AG04450 (cell line): ENCODE measurements around the gene RCAN2. TPM values are rescaled to one million over a fixed set of nuclear protein-coding genes. Genes with fewer than 3 reads are reported as not detected.

Experiments used
- CTCF ChIA-PET: fragments of 300-600, 350-600 bp; formaldehyde crosslinking; extraction: SDS; loops from one replicate; lab custom pipeline; 2022; ENCODE audit warnings: antibody characterized with exemption, inconsistent platforms; lab: Charles Lee
- POLR2A ChIA-PET: fragments of 350-600 bp; formaldehyde crosslinking; extraction: SDS; loops from one replicate; lab custom pipeline; 2021; ENCODE audit warnings: antibody characterized with exemption, inconsistent platforms; lab: Yijun Ruan, JAX
- DNase-seq: peaks from one replicate; pipeline ENCODE4 v3.0.0-alpha.2; 2011; ENCODE audit warnings: low read depth, low spot score
- H3K27ac ChIP-seq: one replicate; pipeline ENCODE4 v1.5.1; 2012; ENCODE audit warnings: low read depth, low read length, control low read depth
- H3K27me3 ChIP-seq: one replicate; pipeline ENCODE4 v1.6.0; 2012; ENCODE audit warnings: low read length; ENCODE audit not compliant: control insufficient read depth, insufficient read depth
- H3K4me3 ChIP-seq: 2 replicates; pipeline ENCODE4 v1.5.1; 2011; ENCODE audit warnings: mild to moderate bottlenecking, low read depth, low read length, control low read depth
- H3K9me3 ChIP-seq: 2 replicates; pipeline ENCODE4 v1.5.1; 2012; ENCODE audit warnings: low read length; ENCODE audit not compliant: control insufficient read depth, insufficient read depth
- polyA plus RNA-seq: library from polyadenylated mRNA; depleted of rRNA; stranded (reverse); fragments of >200 nt; gene quantifications from 2 replicates; pipeline ENCODE4 v1.2.3, GENCODE V29; 2011
- TF ChIP-seq, protein P1 (sequence below): IDR thresholded peaks from 2 replicates; pipeline ENCODE4 v1.5.1; 2011; ENCODE audit warnings: low read depth, low read length, control low read depth, inconsistent platforms

RCAN2 gene
- polyA plus RNA-seq, 1 experiment, result 0.11 TPM

DNA sequence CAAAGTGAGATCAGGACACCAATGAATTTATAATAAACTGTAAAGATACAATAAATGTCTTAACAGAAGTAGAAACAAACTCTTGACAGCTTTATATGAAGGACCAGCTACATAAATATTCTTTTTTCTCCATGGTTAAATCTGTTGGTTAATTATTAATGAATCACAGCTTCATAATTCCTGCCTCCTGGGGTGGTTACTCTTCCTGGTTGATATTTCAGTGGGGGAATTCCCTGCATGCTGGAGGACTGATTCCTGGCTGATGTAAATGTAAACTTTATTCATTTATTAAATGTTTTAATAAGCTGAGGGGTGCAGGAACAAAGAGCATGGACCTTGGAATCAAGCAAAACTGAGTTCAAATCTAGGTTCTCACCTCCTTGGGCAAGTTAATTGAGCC is 16.2 kb upstream of the RCAN2 start:
- TF ChIP-seq, protein P1, sequence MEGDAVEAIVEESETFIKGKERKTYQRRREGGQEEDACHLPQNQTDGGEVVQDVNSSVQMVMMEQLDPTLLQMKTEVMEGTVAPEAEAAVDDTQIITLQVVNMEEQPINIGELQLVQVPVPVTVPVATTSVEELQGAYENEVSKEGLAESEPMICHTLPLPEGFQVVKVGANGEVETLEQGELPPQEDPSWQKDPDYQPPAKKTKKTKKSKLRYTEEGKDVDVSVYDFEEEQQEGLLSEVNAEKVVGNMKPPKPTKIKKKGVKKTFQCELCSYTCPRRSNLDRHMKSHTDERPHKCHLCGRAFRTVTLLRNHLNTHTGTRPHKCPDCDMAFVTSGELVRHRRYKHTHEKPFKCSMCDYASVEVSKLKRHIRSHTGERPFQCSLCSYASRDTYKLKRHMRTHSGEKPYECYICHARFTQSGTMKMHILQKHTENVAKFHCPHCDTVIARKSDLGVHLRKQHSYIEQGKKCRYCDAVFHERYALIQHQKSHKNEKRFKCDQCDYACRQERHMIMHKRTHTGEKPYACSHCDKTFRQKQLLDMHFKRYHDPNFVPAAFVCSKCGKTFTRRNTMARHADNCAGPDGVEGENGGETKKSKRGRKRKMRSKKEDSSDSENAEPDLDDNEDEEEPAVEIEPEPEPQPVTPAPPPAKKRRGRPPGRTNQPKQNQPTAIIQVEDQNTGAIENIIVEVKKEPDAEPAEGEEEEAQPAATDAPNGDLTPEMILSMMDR, result no peak
- Histone ChIP-seq H3K27me3 (no peaks in the 10 kb centered on the region), H3K9me3 (no peaks in the 10 kb centered on the region), H3K4me3 (no peak overlapping the region), H3K27ac (no peak overlapping the region)
- DNase-seq, result no peak
- ChIA-PET POLR2A (no interaction called here), CTCF (no interaction called here)

GRCh38 chr6:46505693-46506512 is 14.7 kb upstream of the RCAN2 start:
- no peak for DNase-seq
- Histone ChIP-seq H3K27ac (no peak overlapping the region), H3K4me3 (no peak overlapping the region), H3K27me3 (no peaks in the 10 kb centered on the region), H3K9me3 (no peaks in the 10 kb centered on the region)
- CTCF ChIA-PET, result no interaction called here
- POLR2A ChIA-PET, result no interaction called here
- TF ChIP-seq, protein P1, result no peak

- DNase-seq, result no peak
- Histone ChIP-seq H3K27ac (no peak overlapping the region), H3K4me3 (no peak overlapping the region), H3K27me3 (no peaks in the 10 kb centered on the region), H3K9me3 (no peaks in the 10 kb centered on the region)
- POLR2A ChIA-PET, result no interaction called here
- TF ChIP-seq, protein P1, result no peak
- CTCF ChIA-PET, result no interaction called here
Measured at GRCh38 chr6:46504242-46504641, 13.0 kb upstream of the RCAN2 start.

GRCh38 chr6:46502486-46503119 is 11.4 kb upstream of the RCAN2 start:
- DNase-seq, result no peak
- Histone ChIP-seq H3K9me3 (no peaks in the 10 kb centered on the region), H3K4me3 (no peak overlapping the region), H3K27ac (no peak overlapping the region), H3K27me3 (no peaks in the 10 kb centered on the region)
- ChIA-PET POLR2A (no interaction called here), CTCF (no interaction called here)
- TF ChIP-seq, protein P1, result no peak
